Measurements from ENCODE around the gene CAPRIN1. TPM values are rescaled to one million over a fixed set of nuclear protein-coding genes. Genes with fewer than 3 reads are reported as not detected.

Gene CAPRIN1
- total and polyA plus RNA-seq, 2 of the 8 experiments (the other 6 are each of a cell fraction or from before 2014, with no cell fraction given) = 221 to 317 TPM

GRCh38 chr11:34072832-34073231 is 21.3 kb downstream of the CAPRIN1 start:
- Histone ChIP-seq H2AK5ac (ENCODE audit: low read depth, low read length) (no peak overlapping the region), H2AFZ (ENCODE audit: low read length) (no peak overlapping the region), H3K4me2 (ENCODE audit: insufficient read depth in 1 of 2, low read depth in 2 of 2, low read length in 2 of 2) (no peak overlapping the region), H4K20me1 (replicated peaks in 1 of 2; ENCODE audit: control insufficient read depth in 1 of 2, insufficient read depth in 2 of 2, low read length in 2 of 2) (peaks cover 10 to 18% of the 10 kb centered on the region in 2 experiments), H2BK120ac (replicated peaks; ENCODE audit: low read depth, low read length) (no peak overlapping the region), H3K27me3 (replicated peaks in 1 of 4; ENCODE audit: control insufficient read depth in 3 of 4, extremely low read depth in 1 of 4, insufficient read depth in 3 of 4, low read length in 3 of 4) (no peaks in the 10 kb centered on the region), H2BK20ac (ENCODE audit: low read length) (no peak overlapping the region), H2BK15ac (ENCODE audit: low read length) (no peak overlapping the region), H3K23ac (ENCODE audit: insufficient read length) (no peak overlapping the region), H3K79me2 (ENCODE audit: control insufficient read depth in 1 of 2, insufficient read depth in 2 of 2, low read length in 2 of 2) (peaks cover 17 to 92% of the 10 kb centered on the region in 2 experiments), H3K18ac (ENCODE audit: extremely low read depth, low read length) (no peak overlapping the region), H3K14ac (ENCODE audit: insufficient read length) (no peak overlapping the region), H3K23me2 (ENCODE audit: low read depth, low read length) (no peaks in the 10 kb centered on the region), H3K9me3 (ENCODE audit: insufficient read depth in 2 of 2, low read depth in 1 of 2, low read length in 1 of 2) (no peaks in the 10 kb centered on the region), H3K56ac (replicated peaks; ENCODE audit: insufficient read length, low read depth, low read length) (no peak overlapping the region), H3K36me3 (ENCODE audit: control insufficient read depth in 2 of 4, insufficient read depth in 4 of 4, low read length in 3 of 4) (peaks cover 28 to 70% (median 57%) of the 10 kb centered on the region in 4 experiments), H4K5ac (ENCODE audit: insufficient read length, low read depth, low read length) (no peak overlapping the region), H3K4ac (replicated peaks; ENCODE audit: insufficient read length, low read depth, low read length) (no peak overlapping the region), H3K27ac (ENCODE audit: low read depth, low read length) (no peak overlapping the region), H3K4me3 (ENCODE audit: extremely low read depth in 1 of 4, insufficient read depth in 2 of 4, low read depth in 3 of 4, low read length in 4 of 4) (no peak overlapping the region), H4K91ac (replicated peaks; ENCODE audit: insufficient read length, low read length) (no peak overlapping the region), H3K4me1 (replicated peaks in 1 of 4; ENCODE audit: control insufficient read depth in 3 of 4, insufficient read depth in 4 of 4, low read length in 3 of 4) (no peaks in the 10 kb centered on the region), H4K8ac (ENCODE audit: extremely low read depth, insufficient read depth, low read length) (no peak overlapping the region), H2BK12ac (ENCODE audit: low read depth, low read length) (no peak overlapping the region), H3K79me1 (ENCODE audit: low read depth, low read length) (no peaks in the 10 kb centered on the region), H2BK5ac (ENCODE audit: low read depth, low read length) (no peak overlapping the region), H3K9ac (replicated peaks in 1 of 4; ENCODE audit: extremely low read depth in 1 of 4, low read depth in 3 of 4, low read length in 3 of 4) (no peak overlapping the region)
- FAIRE-seq (no peak), DNase-seq (ENCODE audit: low read depth in 1 of 2, low spot score in 2 of 2) (no peak)
- ChIA-PET CTCF (ENCODE audit: partially characterized antibody) (interaction anchor here (0.7 to 1.8 kb wide), 4 partner anchors 8 to 345 kb away, joined by 3 to 6 read pairs (median 3); no protein-coding TSS in a partner anchor), POLR2A (ENCODE audit: partially characterized antibody) (interaction anchor here (1.1 to 16.5 kb wide), 2 partner anchors 18 to 30 kb away, joined by 3 to 176 read pairs; partner anchors contain the start of gene CAPRIN1)
- 87% methylated on average over 2 of the region's 2 CpGs; no CpG with 5 or more reads in 1 of the 2 experiments for WGBS, 2 experiments (ENCODE audit: extremely low coverage in 1 of 2, insufficient coverage in 1 of 2, insufficient read length in 1 of 2, insufficient replicate concordance in 2 of 2, low coverage in 1 of 2, low lambda C conversion rate in 2 of 2, missing lambda C conversion rate in 1 of 2)
- no peak for TF ChIP-seq MAFK (IDR thresholded peaks at IDR 0.05; ENCODE audit: low read depth, low read length)
